Transverse colon (tissue), 4 donors: ENCODE measurements around the gene TSPAN13. TPM values are rescaled to one million over a fixed set of nuclear protein-coding genes. Genes with fewer than 3 reads are reported as not detected.

Source experiments
- DNase-seq: peaks from one replicate; pipeline ENCODE4 v3.0.0-alpha.2; 2019
- H3K27ac ChIP-seq, 4 donors: fragments of 200-600 bp; sonication (generic); 2 replicates each; pipeline ENCODE4 v1.5.1; 2016 to 2018; ENCODE audit warnings: inconsistent platforms in 4 of 4
- H3K27me3 ChIP-seq: fragments of 200-600 bp; sonication (generic); 2 replicates; pipeline ENCODE4 v1.5.1; 2017; ENCODE audit warnings: inconsistent platforms
- H3K36me3 ChIP-seq, 4 donors: fragments of 200-600 bp; sonication (generic); 2 replicates each; pipeline ENCODE4 v1.5.1; 2017 to 2019; ENCODE audit warnings: inconsistent platforms in 4 of 4
- H3K4me1 ChIP-seq, 4 donors: fragments of 200-600 bp; sonication (generic); 2 replicates each; pipeline ENCODE4 v1.5.1; 2017 to 2020; ENCODE audit warnings: inconsistent platforms in 4 of 4
- H3K4me3 ChIP-seq, 4 donors: fragments of 200-600 bp; sonication (generic); 1 replicate in 1 of 4; 2 replicates in 3 of 4; pipeline versions ENCODE4 v1.5.1 to v1.6.1; 2017 to 2019; ENCODE audit warnings: inconsistent platforms in 4 of 4
- H3K9me3 ChIP-seq, 2 donors: fragments of 200-600 bp; sonication (generic); 2 replicates each; pipeline ENCODE4 v1.5.1; 2017 to 2019; ENCODE audit warnings: inconsistent platforms in 2 of 2
- EP300 ChIP-seq: sonication (generic); formaldehyde crosslinking; IDR thresholded peaks from one replicate; pipeline ENCODE4 v1.6.1; 2017; ENCODE audit warnings: antibody characterized with exemption, low read depth
- POLR2A ChIP-seq: fragments of 450-650 bp; IDR thresholded peaks from one replicate; pipeline ENCODE4 v1.6.1; 2016; ENCODE audit warnings: antibody characterized with exemption, mild to moderate bottlenecking, moderate library complexity
- POLR2AphosphoS5 ChIP-seq, 3 donors: sonication (generic); formaldehyde crosslinking; IDR thresholded peaks; one replicate each; pipeline ENCODE4 v1.6.1; 2016; ENCODE audit warnings: antibody characterized with exemption in 3 of 3
- WGBS, 2 donors: methylation state at CpG; one replicate each; pipeline ENCODE4 v1.1.5; 2018; ENCODE audit warnings: low coverage in 1 of 2; 5-methylcytosine and 5-hydroxymethylcytosine counted together
- in situ Hi-C, 4 donors: fragments of 200-750 bp; cut with MboI; loops; one replicate each; pipeline versions ENCODE4 v1.15.0 to v1.15.1; 2017; ENCODE audit warnings: low sequenced_read_pairs in 3 of 4, low pct_ligation_motif_present in 1 of 4, low pct_unique_long_range_greater_than_20kb in 1 of 4
- intact Hi-C: fragments of 100-400 bp; cut with DNase I; formaldehyde crosslinking; loops from one replicate; pipeline ENCODE4 v1.15.1; 2023; ENCODE audit warnings: low total_unique reads
- total RNA-seq, 4 donors: library from RNA; depleted of rRNA; stranded (reverse); fragments of >200 nt; gene quantifications; one replicate each; pipeline ENCODE4 v1.1.0, GENCODE V29; 2016
- TF ChIP-seq, protein P1 (sequence below), 5 experiments: fragments of 200-600 bp in 3 of 5; fragments of 450-650 bp in 2 of 5; sonication (generic) in 3 of 5; IDR thresholded peaks; 1 replicate in 2 of 5; 2 replicates in 3 of 5; pipeline ENCODE4 v1.5.1; 2016 to 2017; ENCODE audit warnings: antibody characterized with exemption in 5 of 5, inconsistent platforms in 3 of 5, mild to moderate bottlenecking in 2 of 5, moderate library complexity in 1 of 5

The TSPAN13 gene
- total RNA-seq, 4 donors from 2014 or later = 6.8 to 44.4 (median 21.4) TPM

DNA sequence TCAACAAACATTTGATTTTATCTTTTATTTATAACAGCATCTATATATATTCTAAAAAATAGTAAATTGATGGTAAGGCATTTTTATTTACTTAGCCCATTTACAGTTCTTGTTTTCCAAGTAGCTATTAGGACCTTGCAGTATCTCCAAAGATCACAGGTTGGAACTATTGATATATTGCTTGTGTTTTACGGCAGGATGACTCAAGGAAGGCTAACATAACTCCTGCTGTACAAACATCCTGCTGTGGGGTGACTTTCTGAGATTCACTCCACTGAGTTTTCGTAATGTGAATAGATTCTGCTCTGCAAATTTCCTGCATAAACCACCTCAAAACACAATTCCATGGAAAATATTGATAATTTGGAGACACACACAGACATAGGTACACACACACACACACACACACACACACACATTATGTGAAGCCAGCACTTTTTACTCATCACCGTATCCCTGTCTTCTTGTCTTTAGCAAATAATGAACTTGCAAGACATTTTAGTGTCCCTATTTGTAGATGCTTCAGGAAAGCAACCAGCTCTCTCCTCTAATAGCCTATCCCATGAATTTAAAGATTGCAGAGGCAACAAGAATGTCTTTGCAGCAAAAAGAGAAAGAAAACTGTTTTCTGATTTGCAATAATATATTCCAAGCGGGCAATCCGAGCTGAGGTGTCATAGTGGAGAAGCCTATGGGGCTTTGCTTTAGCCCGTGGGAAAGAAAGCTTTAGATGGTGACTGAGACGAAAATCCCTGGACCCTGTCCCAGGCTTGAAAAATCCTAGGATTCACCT, 50.5 kb downstream of the TSPAN13 start:
- DNase-seq = peak; percentile 21
- TF ChIP-seq POLR2AphosphoS5 (IDR thresholded peaks at IDR 0.05) = peak in 1 of 3 donors; percentile 62
- no peak for TF ChIP-seq EP300
- H3K27ac ChIP-seq = peak overlapping the region; percentile 81 to 85 (median 85)
- intact Hi-C loops = no loop called here
- H3K4me1 ChIP-seq = peaks cover 0 to 32% (median 7%) of the 10 kb centered on the region in 4 donors
- H3K4me3 ChIP-seq = peak overlapping the region in 3 of 4 donors; percentile 41 to 60 (median 43)
- peaks cover 0 to 2% (median 0%) of the 10 kb centered on the region in 4 donors for H3K36me3 ChIP-seq
- in situ Hi-C loops = no loop called here
- 47 to 48% methylated on average over 4 to 7 of the region's 7 CpGs for WGBS, 2 donors
- no peaks in the 10 kb centered on the region for H3K27me3 ChIP-seq
- H3K9me3 ChIP-seq = no peaks in the 10 kb centered on the region

DNA sequence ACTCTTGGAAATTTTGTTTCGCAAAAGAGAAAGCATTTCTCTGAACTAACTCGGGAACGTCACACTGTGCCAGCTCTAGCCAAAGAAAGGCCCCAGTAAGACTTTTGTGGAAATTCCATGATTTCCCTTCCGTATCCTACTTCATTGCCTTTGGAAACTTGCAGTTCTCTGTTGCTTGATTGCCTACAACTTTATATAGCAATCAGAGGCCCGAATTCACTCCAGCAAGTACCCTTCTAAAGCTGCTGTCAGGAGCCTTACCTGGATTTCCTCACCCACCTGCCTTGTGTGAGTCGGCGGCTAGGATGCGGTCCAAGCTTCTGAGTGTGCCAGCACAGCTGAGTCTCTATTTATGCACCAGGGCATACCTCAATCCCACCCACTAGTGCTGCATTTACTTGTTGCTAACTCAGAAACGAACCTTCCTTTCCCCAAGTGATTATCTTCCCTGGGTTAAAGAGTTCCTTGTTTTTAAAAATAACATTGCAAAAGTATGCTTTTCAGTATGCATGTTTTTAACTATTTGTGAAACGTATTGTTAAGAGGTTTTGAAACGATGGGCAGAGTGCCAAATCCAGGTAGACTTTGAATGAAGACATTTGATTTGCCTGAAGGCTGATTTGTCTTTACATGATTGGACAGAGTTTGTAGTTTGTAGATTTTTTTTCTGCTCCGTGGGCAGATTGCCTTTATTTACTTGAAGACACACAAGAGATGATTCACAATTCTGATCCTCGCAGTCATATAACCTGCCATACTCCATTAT, 51.3 kb downstream of the TSPAN13 start, which contains the start of gene AGR2:
Gene AGR2, minus strand, starts transcription at position 326 of the 766 bp plus-strand sequence. CDS start 3,203 bp downstream, outside the sequence.
- TF ChIP-seq POLR2A (peak; percentile 97), POLR2AphosphoS5 (IDR thresholded peaks at IDR 0.05) (peak; percentile 71 to 97 (median 88))
- TF ChIP-seq, protein P1, sequence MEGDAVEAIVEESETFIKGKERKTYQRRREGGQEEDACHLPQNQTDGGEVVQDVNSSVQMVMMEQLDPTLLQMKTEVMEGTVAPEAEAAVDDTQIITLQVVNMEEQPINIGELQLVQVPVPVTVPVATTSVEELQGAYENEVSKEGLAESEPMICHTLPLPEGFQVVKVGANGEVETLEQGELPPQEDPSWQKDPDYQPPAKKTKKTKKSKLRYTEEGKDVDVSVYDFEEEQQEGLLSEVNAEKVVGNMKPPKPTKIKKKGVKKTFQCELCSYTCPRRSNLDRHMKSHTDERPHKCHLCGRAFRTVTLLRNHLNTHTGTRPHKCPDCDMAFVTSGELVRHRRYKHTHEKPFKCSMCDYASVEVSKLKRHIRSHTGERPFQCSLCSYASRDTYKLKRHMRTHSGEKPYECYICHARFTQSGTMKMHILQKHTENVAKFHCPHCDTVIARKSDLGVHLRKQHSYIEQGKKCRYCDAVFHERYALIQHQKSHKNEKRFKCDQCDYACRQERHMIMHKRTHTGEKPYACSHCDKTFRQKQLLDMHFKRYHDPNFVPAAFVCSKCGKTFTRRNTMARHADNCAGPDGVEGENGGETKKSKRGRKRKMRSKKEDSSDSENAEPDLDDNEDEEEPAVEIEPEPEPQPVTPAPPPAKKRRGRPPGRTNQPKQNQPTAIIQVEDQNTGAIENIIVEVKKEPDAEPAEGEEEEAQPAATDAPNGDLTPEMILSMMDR (IDR thresholded peaks at IDR 0.05) = no peak
- no peaks in the 10 kb centered on the region for H3K36me3 ChIP-seq
- H3K4me3 ChIP-seq = peak within 1 kb of the TSS in 3 of 4 donors; percentile 41 to 60 (median 43)
- no peaks in the 10 kb centered on the region for H3K27me3 ChIP-seq
- intact Hi-C loops (no loop called here), in situ Hi-C loops (no loop called here)
- peak within 1 kb of the TSS; percentile 81 to 85 (median 85) for H3K27ac ChIP-seq
- peak; percentile 89 for DNase-seq
- no peaks in the 10 kb centered on the region for H3K9me3 ChIP-seq
- 45 to 55% methylated on average over 12 to 13 of the region's 13 CpGs for WGBS, 2 donors
- H3K4me1 ChIP-seq = peaks cover 0 to 38% (median 11%) of the 10 kb centered on the region in 4 donors

DNA sequence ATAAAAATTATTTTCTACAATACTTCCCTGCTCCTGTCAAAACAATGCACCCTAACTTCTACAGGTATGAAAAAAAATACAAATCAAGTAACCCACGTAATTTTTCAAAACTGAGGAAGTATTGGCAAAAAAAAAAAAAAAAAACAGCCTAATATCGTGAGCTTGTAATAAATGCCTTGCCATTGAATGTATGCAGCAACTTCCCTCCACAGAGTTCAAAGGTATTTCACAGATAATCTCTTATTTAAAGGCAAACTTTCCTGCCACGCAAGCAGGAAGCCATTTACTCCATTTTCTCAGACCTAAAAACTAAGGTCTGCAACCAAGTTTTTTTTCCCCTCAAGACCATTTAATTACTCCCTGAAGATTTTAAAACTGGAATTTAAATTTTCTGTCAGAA, 51.9 kb downstream of the TSPAN13 start:
- TF ChIP-seq POLR2AphosphoS5 (IDR thresholded peaks at IDR 0.05) (no peak), POLR2A (no peak), EP300 (no peak)
- TF ChIP-seq, protein P1 (IDR thresholded peaks at IDR 0.05) = no peak
- Histone ChIP-seq H3K27me3 (no peaks in the 10 kb centered on the region), H3K27ac (peak overlapping the region; percentile 81 to 85 (median 85)), H3K4me3 (peak overlapping the region in 2 of 4 donors; percentile 43 to 60), H3K9me3 (no peaks in the 10 kb centered on the region), H3K4me1 (peaks cover 0 to 38% (median 11%) of the 10 kb centered on the region in 4 donors), H3K36me3 (no peaks in the 10 kb centered on the region)
- 50 to 53% methylated on average over 3 of the region's 3 CpGs for WGBS, 2 donors
- DNase-seq = no peak
- in situ Hi-C loops (no loop called here), intact Hi-C loops (no loop called here)

DNA sequence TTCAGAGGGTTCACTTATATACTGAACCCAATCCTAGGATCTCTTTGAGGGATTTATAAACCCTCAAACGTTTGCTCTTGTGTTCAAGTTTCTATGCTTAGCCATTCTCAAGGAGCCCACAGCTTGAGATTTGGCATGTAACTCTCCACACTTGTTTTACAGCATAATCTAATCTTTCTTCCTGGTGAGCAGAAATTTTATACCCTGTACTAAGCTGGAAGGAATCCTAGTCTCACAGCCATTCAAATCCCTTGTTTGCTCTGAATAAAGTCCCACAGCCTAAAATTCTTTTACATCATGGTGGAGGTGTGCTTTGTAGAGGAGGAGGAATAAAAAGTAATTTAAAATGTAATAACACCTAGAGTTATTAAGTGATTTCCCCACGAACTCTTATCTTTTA, 56.6 kb downstream of the TSPAN13 start:
- intact Hi-C loops = no loop called here
- no peaks in the 10 kb centered on the region for H3K27me3 ChIP-seq
- no peak for DNase-seq
- 28 to 33% methylated on average over 2 of the region's 2 CpGs for whole genome bisulfite sequencing, 2 donors
- H3K9me3 ChIP-seq = no peaks in the 10 kb centered on the region
- no peak overlapping the region for H3K4me3 ChIP-seq
- TF ChIP-seq EP300 (no peak), POLR2A (no peak), POLR2AphosphoS5 (IDR thresholded peaks at IDR 0.05) (no peak)
- TF ChIP-seq, protein P1 (IDR thresholded peaks at IDR 0.05) = no peak
- peaks cover 0 to 68% (median 18%) of the 10 kb centered on the region in 4 donors for H3K4me1 ChIP-seq
- in situ Hi-C loops = no loop called here
- H3K27ac ChIP-seq = peak overlapping the region; percentile 47 to 80 (median 76)
- H3K36me3 ChIP-seq = no peaks in the 10 kb centered on the region
